Activated CD4-positive, alpha-beta T cell treated with anti-CD3 and anti-CD28 coated beads, Interleukin-2, amount 50 U/mL, for 48 hours (primary cell): ENCODE results near the gene ZNF225.
"Not testable (repeated sequence)": the region's sequence is repeated elsewhere in the genome, so short reads cannot be mapped to it uniquely, and the experiment has no call there.

Experiments used
- DNase-seq, 2 experiments: peaks; one replicate each; pipeline ENCODE4 v3.0.0-alpha.2; 2020

The ZNF225 gene

DNA sequence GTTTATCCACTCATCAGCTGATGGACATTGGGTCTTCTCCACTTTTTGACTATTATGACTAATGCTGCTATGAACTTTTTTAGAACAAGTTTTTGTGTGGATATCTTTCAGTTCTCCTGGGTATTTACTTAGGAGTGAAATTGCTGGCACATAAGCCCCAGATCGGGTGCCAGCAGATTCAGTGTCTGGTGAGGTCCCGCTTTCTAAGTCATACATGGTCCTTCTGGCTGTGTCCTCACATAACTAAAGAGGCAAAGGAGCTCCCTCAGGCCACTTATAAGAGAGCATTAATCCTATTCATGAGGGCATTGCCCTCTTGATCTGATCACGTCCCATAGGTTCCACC, 51.1 kb downstream of the ZNF225 start:
- no peak for DNase-seq

GRCh38 chr19:44164673-44165512, 51.7 kb downstream of the ZNF225 start, which contains the start of gene ZNF226:
TSS of gene ZNF226 (plus strand) at chr19:44165100. CDS start at chr19:44170081, 4,981 bp downstream.
- DNase-seq, result peak; percentile 81 to 83

- DNase-seq, result not testable (repeated sequence)
These were observed 57.5 kb downstream of the ZNF225 start for GRCh38 chr19:44170660-44171059.

DNA sequence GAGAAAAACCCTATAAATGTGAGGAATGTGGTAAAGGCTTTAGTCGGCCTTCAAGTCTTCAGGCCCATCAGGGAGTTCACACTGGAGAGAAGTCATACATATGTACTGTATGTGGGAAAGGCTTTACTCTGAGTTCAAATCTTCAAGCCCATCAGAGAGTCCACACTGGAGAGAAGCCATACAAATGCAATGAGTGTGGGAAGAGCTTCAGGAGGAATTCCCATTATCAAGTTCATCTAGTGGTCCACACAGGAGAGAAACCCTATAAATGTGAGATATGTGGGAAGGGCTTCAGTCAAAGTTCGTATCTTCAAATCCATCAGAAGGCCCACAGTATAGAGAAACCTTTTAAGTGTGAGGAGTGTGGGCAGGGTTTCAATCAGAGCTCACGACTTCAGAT, 63.4 kb downstream of the ZNF225 start:
- no peak for DNase-seq

DNA sequence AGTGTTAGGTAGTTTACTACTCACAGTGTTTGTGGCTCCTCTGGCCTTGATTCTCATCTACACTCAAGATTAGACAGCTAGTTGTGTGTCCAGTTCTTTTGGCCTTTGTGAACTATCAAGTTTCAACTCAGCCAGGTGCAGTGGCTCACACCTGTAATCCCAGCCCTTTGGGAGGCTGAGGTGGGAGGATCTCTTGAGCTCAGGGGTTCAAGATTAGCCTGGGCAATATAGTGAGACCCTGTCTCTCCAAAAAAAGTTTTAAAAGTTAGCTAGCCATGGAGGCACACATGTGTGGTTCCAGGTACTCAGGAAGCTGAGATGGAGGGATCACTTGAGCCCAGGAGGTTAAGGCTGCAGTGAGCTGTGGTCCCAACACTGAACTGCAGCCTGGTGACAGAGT, 67.8 kb downstream of the ZNF225 start:
- no peak for DNase-seq

- no peak for DNase-seq
These were observed 68.9 kb downstream of the ZNF225 start for GRCh38 chr19:44182145-44182544.
